ENCODE measurements around the gene CTRB1.
"Not testable (repeated sequence)": the region's sequence is repeated elsewhere in the genome, so short reads cannot be mapped to it uniquely, and the experiment has no call there.

The CTRB1 gene

DNA sequence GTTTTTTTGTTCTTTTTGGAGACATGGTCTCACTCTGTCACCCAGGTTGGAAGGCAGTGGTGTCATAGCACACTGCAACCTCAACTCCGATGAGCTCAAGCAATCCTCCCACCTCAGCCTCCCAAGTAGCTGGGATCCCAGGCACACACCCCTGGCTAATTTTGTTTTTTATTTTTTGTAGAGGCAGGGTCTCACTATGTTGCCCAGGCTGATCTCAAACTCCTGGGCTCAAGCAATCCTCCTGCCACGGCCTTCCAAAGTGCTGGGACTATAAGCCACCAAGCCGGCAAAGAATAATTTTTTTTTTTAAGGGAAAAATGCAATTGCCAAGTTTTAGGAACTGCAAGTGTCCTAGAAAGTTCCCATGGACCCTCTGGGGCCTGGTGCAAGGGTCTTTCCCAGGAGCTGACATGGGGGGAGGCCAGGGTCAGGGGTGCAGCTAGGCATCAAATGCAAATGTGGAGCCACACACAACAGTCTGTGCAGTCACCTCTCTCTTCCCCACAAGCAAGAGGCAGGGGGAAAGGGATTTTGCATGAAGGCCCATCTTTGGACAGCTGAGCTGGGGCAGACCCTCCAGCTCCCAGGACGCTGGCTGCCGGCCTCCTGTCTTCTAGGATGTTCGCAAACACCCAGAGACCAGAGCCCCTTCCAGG lies 52.8 kb downstream of the CTRB1 start:
- DNase-seq (ENCODE audit: low spot score), result no peak

DNA sequence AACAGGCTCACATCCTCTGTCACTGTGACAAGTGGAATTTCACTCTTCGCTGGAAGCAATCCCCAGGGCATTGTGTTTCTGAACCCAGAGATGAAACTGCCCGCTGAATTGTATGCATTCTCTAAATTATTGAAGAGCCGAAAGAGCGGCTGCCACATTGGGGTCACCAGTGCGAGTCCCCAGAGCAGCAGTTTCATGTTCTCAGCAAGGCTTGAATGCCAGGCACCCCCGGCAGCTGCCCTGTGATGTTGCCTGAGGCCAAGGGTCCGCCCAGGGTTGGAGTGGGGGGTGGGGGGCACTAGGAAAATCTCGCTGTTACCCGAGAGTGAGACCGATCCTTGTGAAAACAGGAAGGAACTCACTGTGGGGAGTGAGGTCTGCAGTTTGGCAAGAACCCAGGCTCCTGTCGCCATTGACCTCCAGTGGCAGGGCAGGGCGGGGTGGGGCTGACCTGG lies 53.3 kb downstream of the CTRB1 start:
- DNase-seq (ENCODE audit: low spot score), result no peak

DNA sequence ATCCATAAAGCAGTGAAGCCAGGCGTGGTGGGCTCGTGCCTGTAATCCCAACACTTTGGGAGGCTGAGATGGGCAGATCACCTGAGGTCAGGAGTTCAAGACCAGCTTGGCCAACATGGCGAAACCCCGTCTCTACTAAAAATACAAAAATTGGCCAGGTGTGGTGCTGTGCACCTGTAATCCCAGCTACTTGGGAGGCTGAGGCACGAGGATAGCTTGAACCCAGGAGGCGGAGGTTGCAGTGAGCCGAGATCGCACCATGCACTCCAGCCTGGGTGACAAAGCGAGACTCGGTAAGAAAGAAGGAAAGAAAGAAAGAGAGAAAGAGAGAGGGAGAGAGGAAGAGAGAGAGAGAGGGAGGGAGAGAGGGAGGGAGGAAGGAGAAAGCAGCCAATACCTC lies 53.8 kb downstream of the CTRB1 start:
- not testable (repeated sequence) for DNase-seq (ENCODE audit: low spot score)

DNA sequence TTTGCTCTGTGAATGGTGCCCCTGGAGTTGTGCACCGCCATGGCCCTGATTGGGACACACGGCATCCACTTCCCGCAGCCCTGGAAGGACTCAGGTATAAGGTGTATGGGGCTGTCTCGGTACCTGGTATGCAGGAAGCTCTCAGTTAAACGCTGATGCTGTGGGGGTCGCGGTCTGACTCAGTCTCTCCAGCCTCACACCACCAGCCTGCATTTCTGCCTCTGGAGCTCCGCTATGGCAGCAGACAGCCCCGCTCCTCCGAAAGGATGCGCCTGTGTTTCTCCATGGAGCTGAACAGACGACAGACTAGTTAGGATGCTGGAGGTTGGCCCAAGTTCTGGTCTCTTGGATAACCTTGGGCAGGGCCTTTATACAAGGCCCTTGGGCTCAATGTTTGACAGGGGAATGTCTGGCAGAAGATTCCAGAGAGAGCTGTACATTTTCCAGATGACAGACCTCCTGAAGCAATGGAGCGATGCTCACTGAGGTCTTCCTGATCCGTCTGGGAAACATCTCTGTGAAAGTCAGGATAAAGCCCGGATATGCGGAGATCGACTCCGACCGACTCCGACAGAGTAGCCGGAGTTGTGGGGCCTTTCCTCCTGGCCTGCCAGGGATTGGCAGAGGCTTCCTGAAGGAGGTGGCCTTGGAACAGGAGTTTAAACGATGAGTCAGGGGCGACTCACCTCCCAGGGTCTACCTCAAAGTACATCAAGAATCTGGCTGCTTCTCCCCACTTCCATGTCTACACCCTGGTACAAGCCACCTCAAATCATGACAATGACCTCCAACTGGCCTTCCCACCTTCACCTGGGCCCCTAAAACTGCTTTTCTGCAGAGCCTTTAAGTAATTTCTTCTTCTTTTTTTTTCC lies 54.5 kb downstream of the CTRB1 start:
- DNase-seq (ENCODE audit: low spot score), result peak; percentile 51
